K562 (cell line): ENCODE measurements around the gene GRK1. TPM values are rescaled to one million over a fixed set of nuclear protein-coding genes. Genes with fewer than 3 reads are reported as not detected.

Experiments used
- ATAC-seq: fragments of 200-7000 bp; cut with Tn5 transposase; 3 replicates; pipeline ENCODE4 v1.9.1; 2020; ENCODE audit warnings: moderate library complexity
- BruUV-seq: library from RNA; stranded (reverse); fragments of 400-500 nt; replicated peaks from 2 replicates; lab custom pipeline; 2021; lab: Mats Ljungman, UMichigan
- CTCF ChIA-PET: fragments of 300-600 bp; formaldehyde crosslinking; extraction: SDS; loops from one replicate; lab custom pipeline; 2021; ENCODE audit warnings: low intra/inter-chr PET ratio; lab: Yijun Ruan, JAX
- POLR2A ChIA-PET: fragments of 300-600, 350-650 bp; sonication (Branson Sonifier 250); formaldehyde crosslinking; extraction: SDS; loops from one replicate; lab custom pipeline; 2021; ENCODE audit warnings: antibody characterized with exemption, inconsistent platforms; lab: Yijun Ruan, JAX
- DNase-seq, 4 experiments: peaks; one replicate each; pipeline versions ENCODE4 v3.0.0 to v3.0.0-alpha.2; 2011 to 2018; ENCODE audit warnings: low spot score in 3 of 4, mixed read lengths in 3 of 4; ENCODE audit errors: extremely low read depth in 1 of 4
- FAIRE-seq: peaks from 2 replicates; lab custom pipeline; 2011; peaks lifted over from hg19 to GRCh38; lab: Jason Lieb, UNC
- H2AFZ ChIP-seq: 2 replicates; pipeline ENCODE4 v1.6.0; 2011; ENCODE audit warnings: low read depth, low read length, control low read depth, inconsistent platforms
- H3K27ac ChIP-seq: fragments of 200-600 bp; 3 replicates; pipeline ENCODE4 v1.8.0; 2011; ENCODE audit warnings: low read depth, mild to moderate bottlenecking, control low read depth, inconsistent platforms, low read length, moderate library complexity, mixed read lengths; ENCODE audit errors: extremely low read depth
- H3K27me3 ChIP-seq, 2 experiments: fragments of 300-600 bp in 1 of 2; 2 replicates in 1 of 2; 3 replicates in 1 of 2; pipeline versions ENCODE4 v1.6.0 to v1.8.0; 2011; ENCODE audit warnings: inconsistent platforms in 2 of 2, low read length in 2 of 2, mild to moderate bottlenecking in 1 of 2, mixed read lengths in 1 of 2, moderate library complexity in 1 of 2; ENCODE audit not compliant: control insufficient read depth in 2 of 2, insufficient read depth in 2 of 2
- H3K36me3 ChIP-seq: fragments of 300-600 bp; 3 replicates; pipeline ENCODE4 v1.8.0; 2011; ENCODE audit warnings: mild to moderate bottlenecking, low read length, inconsistent platforms; ENCODE audit not compliant: control insufficient read depth, insufficient read depth
- H3K4me1 ChIP-seq, 2 experiments: fragments of 200-600 bp in 1 of 2; replicated peaks in 1 of 2; 2 replicates in 1 of 2; 3 replicates in 1 of 2; pipeline versions ENCODE4 v1.5.1 to v1.8.0; 2011; ENCODE audit warnings: inconsistent platforms in 2 of 2, low read length in 2 of 2, mild to moderate bottlenecking in 1 of 2, mixed read lengths in 1 of 2, moderate library complexity in 1 of 2; ENCODE audit not compliant: control insufficient read depth in 2 of 2, insufficient read depth in 2 of 2
- H3K4me2 ChIP-seq: 2 replicates; pipeline ENCODE4 v1.6.1; 2011; ENCODE audit warnings: low read length, control low read depth, inconsistent platforms, mixed read lengths; ENCODE audit not compliant: insufficient read depth
- H3K4me3 ChIP-seq: fragments of 200-600 bp; sonication (generic), shearing (Covaris generic); 2 replicates; pipeline ENCODE4 v1.5.1; 2016; ENCODE audit warnings: control low read depth, inconsistent platforms
- H3K79me2 ChIP-seq: fragments of 200-600 bp; 3 replicates; pipeline ENCODE4 v1.8.0; 2011; ENCODE audit warnings: low read length, inconsistent platforms; ENCODE audit not compliant: control insufficient read depth, insufficient read depth
- H3K9ac ChIP-seq, 2 experiments: 2 replicates each; pipeline versions ENCODE4 v1.6.0 to v1.6.1; 2011; ENCODE audit warnings: low read depth in 2 of 2, low read length in 2 of 2, control low read depth in 1 of 2, inconsistent platforms in 1 of 2, mild to moderate bottlenecking in 1 of 2, mixed read lengths in 1 of 2; ENCODE audit not compliant: insufficient read depth in 1 of 2
- H3K9me1 ChIP-seq: one replicate; pipeline ENCODE4 v1.6.0; 2011; ENCODE audit warnings: inconsistent platforms, mild to moderate bottlenecking, low read length, moderate library complexity; ENCODE audit not compliant: control insufficient read depth, insufficient read depth
- H3K9me3 ChIP-seq: replicated peaks from 2 replicates; pipeline ENCODE4 v1.5.1; 2011; ENCODE audit warnings: low read depth, low read length, inconsistent platforms; ENCODE audit not compliant: control insufficient read depth, insufficient read depth
- H4K20me1 ChIP-seq: replicated peaks from 2 replicates; pipeline ENCODE4 v1.6.1; 2011; ENCODE audit warnings: low read length, inconsistent platforms, mixed read lengths; ENCODE audit not compliant: control insufficient read depth, insufficient read depth
- CTCF ChIP-seq, 3 experiments: IDR thresholded peaks in 2 of 3; conservative IDR thresholded peaks in 1 of 3; 2 replicates each; pipeline ENCODE4 v1.5.1; 2011 to 2012; ENCODE audit warnings: low read length in 3 of 3, mild to moderate bottlenecking in 3 of 3, control low read depth in 2 of 3, improper control_type of control experiment in 1 of 3, inconsistent platforms in 1 of 3, low read depth in 1 of 3, mixed read lengths in 1 of 3, moderate library complexity in 1 of 3; ENCODE audit not compliant: insufficient read depth in 2 of 3
- ESRRA ChIP-seq: fragments of 450-650 bp; IDR thresholded peaks from 2 replicates; pipeline ENCODE4 v1.6.1; 2014; ENCODE audit warnings: low read depth, mild to moderate bottlenecking, moderate library complexity, borderline replicate concordance
- TFAP4 ChIP-seq: sonication (generic); formaldehyde crosslinking; IDR thresholded peaks from 2 replicates; pipeline ENCODE4 v1.8.0; 2022; ENCODE audit warnings: missing genetic modification reagents, mild to moderate bottlenecking, moderate library complexity, borderline replicate concordance
- ZEB2 ChIP-seq: fragments of 450-650 bp; IDR thresholded peaks from 2 replicates; pipeline ENCODE4 v1.6.1; 2016
- ZKSCAN1 ChIP-seq: fragments of 150-350 bp; IDR thresholded peaks from 2 replicates; pipeline ENCODE4 v1.6.1; 2016; ENCODE audit warnings: low read depth, low read length
- ZNF830 ChIP-seq: fragments of 250-450 bp; sonication (Bioruptor Pico); IDR thresholded peaks from 2 replicates; pipeline ENCODE4 v1.5.0; 2021; ENCODE audit warnings: mild to moderate bottlenecking
- WGBS: fragments of 100-300 bp; shearing (Covaris generic); methylation state at CpG from one replicate; pipeline ENCODE4 v1.1.6; 2016; ENCODE audit warnings: low coverage, mixed read lengths; ENCODE audit not compliant: insufficient coverage; ENCODE audit errors: missing lambda C conversion rate; 5-methylcytosine and 5-hydroxymethylcytosine counted together
- in situ Hi-C: fragments of 300-500 bp; cut with MboI; formaldehyde crosslinking; loops from 4 replicates; pipeline ENCODE4 v1.15.0; 2018; ENCODE audit warnings: inconsistent platforms, mixed read lengths
- intact Hi-C: fragments of 100-400 bp; cut with micrococcal nuclease; formaldehyde crosslinking; loops from 2 replicates; pipeline ENCODE4 v1.14.2; 2022
- polyA plus RNA-seq, 8 experiments: library from polyadenylated mRNA; depleted of rRNA in 4 of 8; stranded (reverse) in 5 of 8; unstranded in 3 of 8; fragments of >200 nt; fragmentation: Nextera tagmentation in 2 of 8; fragmentation: Illumina TruSeq in 1 of 8; extraction: Ambion mirVana in 2 of 8; extraction: Trizol in 1 of 8; gene quantifications; 2 replicates each; pipeline versions ENCODE4 v1.2.1 to v1.2.3, GENCODE V29; 2011 to 2014; ENCODE audit warnings: inconsistent platforms in 1 of 8, missing spikeins in 1 of 8
- total RNA-seq, 7 experiments: library from RNA; depleted of rRNA in 6 of 7; stranded (reverse); fragments of >200 nt in 6 of 7; fragmentation: Illumina TruSeq in 2 of 7; extraction: Trizol in 2 of 7; gene quantifications; 2 replicates each; pipeline versions ENCODE4 v1.2.1 to v1.2.3, GENCODE V29; 2011 to 2021; ENCODE audit warnings: low replicate concordance in 1 of 7

GRK1 gene
- total and polyA plus RNA-seq, 9 of the 15 experiments (the other 6 are each of a cell fraction or from before 2014, with no cell fraction given): 0.09 TPM; not detected in 8

DNA sequence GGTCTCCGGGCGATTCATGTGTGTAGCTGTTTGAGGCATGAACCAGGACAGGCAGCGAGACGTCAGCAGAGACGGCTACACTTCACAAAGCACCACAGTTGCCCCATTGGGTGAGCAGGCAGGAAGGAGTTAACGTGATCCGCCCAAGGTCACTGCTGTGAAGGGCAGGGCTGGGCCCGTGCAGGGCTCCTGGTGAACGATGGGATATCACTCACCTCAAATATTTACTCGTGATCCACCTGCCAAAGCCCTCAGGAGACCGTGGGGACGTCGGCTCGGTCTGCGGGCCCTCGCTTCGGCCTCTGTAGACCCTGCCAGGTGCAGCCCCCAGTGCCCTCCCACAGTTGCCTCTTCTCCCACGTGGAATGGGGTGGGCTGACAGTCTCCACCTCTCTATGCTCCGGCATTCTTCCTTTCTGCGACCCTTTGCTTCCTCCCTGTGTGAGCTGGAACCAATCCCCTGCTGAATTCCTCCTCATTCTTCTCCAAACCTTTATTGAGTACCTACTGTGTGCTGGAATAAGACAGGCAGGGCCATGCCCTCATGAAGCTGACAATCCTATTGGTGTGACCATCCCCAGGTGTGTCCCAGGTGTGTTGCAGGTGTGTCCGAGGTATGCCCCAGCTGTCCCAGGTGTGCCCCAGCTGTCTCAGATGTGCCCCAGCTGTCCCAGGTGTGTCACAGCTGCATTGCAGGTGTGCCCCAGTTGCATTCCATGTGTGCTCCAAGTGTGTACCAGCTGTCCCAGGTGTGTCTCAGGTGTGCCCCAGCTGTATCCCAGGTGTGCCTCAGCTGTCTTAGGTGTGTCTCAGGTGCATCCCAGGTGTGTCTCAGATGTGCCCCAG is 2.0 kb upstream of the GRK1 start:
- H3K4me1 ChIP-seq: peaks cover 0 to 4% of the 10 kb centered on the region in 2 experiments; a peak in 2 of 5 replicates
- WGBS: 32% methylated on average over 20 of the region's 21 CpGs
- no peaks in the 10 kb centered on the region for H3K36me3 ChIP-seq
- intact Hi-C loops: no loop called here
- no peak overlapping the region for H2AFZ ChIP-seq
- FAIRE-seq: no peak
- no peaks in the 10 kb centered on the region for H3K79me2 ChIP-seq
- BruUV-seq: no TSS peak
- in situ Hi-C loops: loop anchor here (10.0 kb wide), 1 partner anchor 60 kb away; no protein-coding TSS in a partner anchor
- no peak overlapping the region for H3K4me3 ChIP-seq
- ATAC-seq: no peak
- no peak overlapping the region for H3K27ac ChIP-seq
- peaks cover 22 to 49% of the 10 kb centered on the region in 2 experiments; a peak in 3 of 5 replicates for H3K27me3 ChIP-seq
- DNase-seq: no peak
- no peak overlapping the region for H3K4me2 ChIP-seq
- no peak for TF ChIP-seq ZNF830 (CRISPR knock-in tag)
- TF ChIP-seq ZKSCAN1: peak; percentile 47; the same call in 1 of the 2 replicates
- TF ChIP-seq TFAP4 (CRISPR knock-in tag): peak; percentile 56; the same call in 1 of the 2 replicates
- TF ChIP-seq CTCF (IDR thresholded peaks at IDR 0.05 in 2 of 3, conservative IDR thresholded peaks at IDR 0.05 in 1 of 3; ENCODE audit: insufficient read depth in 2 of 3, low read depth in 1 of 3, low read length in 3 of 3): no peak
- TF ChIP-seq ZEB2: peak; percentile 9; the same call in 1 of the 2 replicates
- TF ChIP-seq ESRRA: 0 out of 2 replicates have a peak, but pooled peaks have one; percentile 18
- no peaks in the 10 kb centered on the region for H3K9me3 ChIP-seq
- H3K9me1 ChIP-seq: no peaks in the 10 kb centered on the region
- no peaks in the 10 kb centered on the region for H4K20me1 ChIP-seq
- H3K9ac ChIP-seq: no peak overlapping the region
- CTCF ChIA-PET: no interaction called here
- POLR2A ChIA-PET: interaction anchor here (0.7 to 1.4 kb wide), 2 partner anchors 22 to 59 kb away, joined by 3 to 4 read pairs; no protein-coding TSS in a partner anchor
